HG02981 (cell line): ENCODE measurements around the gene KCNJ12.
"Not testable (repeated sequence)": the region's sequence is repeated elsewhere in the genome, so short reads cannot be mapped to it uniquely, and the experiment has no call there.

Experiments
- ATAC-seq: cut with Tn5 transposase; IDR thresholded peaks from one replicate; pipeline ENCODE4 v1.9.1; 2021; ENCODE audit warnings: mild to moderate bottlenecking, moderate library complexity; ENCODE audit not compliant: unreplicated experiment

Gene KCNJ12

DNA sequence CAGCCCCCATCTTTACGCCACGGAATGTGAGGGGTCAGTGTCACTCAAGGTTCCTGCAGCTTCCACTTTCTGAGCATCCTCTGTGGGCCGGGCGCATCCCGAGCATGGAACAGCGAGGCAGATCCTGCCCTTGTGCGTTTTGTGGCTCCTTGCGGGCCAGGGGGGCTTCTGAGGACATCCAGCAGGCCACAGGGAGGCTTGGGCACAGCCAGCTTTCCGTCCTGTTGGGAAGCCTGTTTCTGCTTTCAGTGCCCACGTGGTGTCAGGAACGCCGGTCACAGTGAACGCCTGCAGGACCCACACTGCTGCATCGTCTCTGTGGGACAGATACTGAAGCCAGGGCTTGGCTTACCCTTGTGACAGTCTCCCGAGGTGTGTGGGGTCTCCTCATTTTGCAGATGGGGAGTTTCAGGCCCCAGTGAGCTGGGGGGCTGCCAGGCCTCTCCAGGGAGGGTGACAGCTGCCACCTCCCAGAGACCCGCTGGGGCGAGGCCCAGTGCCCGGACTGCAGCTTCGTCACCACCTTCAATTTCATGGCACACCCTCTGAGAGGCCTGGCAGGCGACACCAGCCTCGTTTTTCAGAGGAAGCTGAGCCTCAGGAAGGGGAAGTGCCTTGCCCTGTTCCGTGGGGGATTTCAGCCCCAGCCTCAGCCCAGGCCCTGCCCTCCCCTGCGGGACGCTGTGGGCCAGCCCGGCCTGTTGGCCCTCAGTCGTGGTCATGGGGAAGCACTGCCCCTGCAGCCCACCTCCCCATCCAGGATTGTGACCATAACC lies 29.0 kb downstream of the KCNJ12 start:
- ATAC-seq = not testable (repeated sequence)

DNA sequence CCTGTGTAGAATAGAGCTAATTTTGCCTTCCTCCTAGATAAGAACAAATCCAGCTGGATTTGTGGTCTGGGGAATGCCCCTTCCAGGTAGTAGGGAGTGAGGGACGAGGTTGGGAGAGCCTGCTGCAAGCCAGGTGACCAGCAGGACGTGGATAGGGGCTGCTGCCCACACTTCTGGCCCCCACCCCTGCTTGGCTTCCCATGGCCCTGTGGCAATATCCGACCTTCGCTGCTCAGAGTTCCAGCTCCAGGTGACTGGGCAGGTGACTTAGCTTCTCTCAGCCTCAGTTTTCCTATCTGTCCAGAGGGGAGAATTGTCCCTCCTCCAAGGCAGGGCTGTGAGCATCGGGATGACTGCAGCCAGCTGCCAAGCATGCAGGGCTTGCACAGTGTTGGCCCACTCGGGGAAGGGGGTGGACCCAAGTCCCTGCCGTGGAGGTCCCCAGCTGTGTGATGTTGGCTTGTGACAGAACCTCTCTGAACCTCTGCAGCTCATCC lies 29.8 kb downstream of the KCNJ12 start:
- ATAC-seq = not testable (repeated sequence)

DNA sequence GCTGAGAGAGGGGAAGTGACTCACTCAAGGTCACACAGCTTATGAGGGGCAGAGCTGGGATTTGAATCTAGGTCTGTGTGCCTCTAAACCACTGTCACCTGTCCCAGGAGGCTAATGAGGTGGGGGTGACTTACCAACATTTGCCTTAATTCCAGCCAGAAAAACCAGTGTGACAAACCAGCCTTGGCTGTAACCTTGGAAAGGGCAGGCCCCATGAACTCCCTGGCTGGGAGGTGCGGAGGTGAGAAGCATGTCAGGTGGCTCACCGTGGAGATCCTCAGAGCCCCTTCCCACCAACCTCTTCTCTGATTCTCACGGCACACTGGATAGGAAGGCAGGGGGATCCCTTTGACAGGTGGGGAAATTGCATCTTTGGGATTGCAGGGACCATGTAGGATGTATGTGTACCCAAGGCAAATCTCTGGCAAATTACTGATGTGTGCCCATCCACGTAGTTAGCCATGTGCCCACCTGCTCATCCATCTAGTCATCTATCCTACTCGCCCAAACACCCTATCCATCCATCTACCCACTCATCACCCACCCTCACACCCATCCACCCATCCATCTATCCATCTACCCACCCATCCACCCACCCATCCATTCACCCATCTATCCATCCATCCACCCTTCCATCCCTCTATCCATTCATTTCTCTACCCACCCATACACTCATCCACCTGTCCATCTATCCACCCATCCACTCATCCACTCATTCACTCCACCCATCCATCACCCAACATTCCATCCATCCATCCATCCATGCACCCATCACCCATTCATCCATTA lies 30.7 kb downstream of the KCNJ12 start:
- not testable (repeated sequence) for ATAC-seq

DNA sequence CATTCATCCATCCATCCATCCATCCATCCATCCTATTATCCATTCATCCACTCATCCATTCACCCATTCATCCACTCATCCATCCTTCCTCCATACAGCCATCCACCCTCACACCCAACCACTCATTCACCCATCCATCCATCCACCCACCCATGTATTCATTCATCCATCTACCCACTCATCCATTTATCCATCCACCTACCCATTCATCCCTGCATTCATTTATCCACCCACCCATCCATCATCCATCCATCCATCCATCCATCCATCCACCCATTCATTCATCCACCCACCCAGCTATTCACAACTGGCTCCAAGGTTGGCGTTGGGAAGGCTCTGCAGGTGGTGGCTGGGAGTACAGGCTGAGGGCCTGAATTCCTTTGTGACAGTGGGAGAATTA lies 31.6 kb downstream of the KCNJ12 start:
- not testable (repeated sequence) for ATAC-seq

DNA sequence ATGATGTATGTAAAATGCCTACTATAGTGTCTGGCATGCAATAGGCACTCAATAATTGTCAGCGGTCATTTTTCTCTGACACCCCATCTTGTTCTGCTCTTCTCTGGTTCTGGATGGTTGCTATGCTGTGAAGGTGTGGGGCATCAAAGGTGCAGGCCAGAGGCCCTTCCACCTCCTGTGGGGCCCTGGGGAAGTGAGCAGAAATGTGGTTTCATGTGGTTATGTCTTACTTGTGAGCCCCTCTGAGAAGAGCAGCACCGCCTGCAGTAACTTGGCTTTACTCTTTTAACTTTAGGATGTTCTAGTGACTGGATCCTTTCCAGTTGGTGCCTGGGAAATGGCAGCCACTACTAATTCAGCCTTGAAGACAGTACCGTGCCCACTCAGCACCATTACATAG lies 32.1 kb downstream of the KCNJ12 start:
- ATAC-seq = not testable (repeated sequence)

DNA sequence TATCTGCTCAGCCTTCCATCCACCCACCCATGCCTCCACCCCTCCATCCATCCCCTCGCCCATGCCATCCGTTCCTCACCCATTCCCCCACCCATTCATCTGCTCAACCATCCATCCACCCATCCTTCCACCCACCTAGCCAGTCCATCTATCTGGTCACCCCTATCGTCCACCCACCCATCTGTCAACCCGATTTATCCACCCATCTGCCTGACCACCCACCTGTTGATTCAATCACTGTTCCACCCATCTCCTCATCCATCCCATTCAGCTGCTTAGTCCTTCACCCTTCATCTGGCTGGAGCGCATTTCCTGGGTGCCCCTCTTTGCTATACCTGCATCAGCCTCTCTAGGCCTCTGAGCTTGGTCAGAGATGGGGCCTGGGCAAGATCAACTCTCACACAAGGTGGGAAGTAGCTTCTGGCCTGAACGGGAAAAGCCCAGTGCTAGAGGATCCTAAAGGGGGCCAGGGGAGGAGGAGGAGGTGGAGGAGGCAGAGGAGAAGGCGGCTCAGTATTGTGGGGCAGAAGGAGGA lies 32.7 kb downstream of the KCNJ12 start:
- ATAC-seq = not testable (repeated sequence)

DNA sequence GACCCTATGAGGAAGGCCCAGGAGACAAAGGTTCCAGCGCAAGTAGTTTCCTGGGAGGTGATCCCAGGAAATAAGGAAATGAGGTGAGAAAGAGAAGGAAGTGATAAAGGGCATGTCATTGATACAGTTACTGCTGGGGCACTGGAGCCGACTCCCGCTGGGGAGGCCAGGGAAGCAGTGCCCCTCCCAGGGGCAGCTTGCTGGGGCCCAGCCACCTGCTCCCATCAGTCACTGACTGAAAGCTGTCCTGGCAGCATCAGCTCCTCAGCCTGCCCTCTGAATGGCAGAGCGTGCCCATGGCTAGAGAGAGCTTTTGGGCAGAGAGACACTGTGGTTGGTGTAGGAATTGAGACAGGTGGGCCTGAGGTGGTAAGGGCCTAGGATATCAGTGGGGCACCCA lies 33.2 kb downstream of the KCNJ12 start:
- ATAC-seq = not testable (repeated sequence)

DNA sequence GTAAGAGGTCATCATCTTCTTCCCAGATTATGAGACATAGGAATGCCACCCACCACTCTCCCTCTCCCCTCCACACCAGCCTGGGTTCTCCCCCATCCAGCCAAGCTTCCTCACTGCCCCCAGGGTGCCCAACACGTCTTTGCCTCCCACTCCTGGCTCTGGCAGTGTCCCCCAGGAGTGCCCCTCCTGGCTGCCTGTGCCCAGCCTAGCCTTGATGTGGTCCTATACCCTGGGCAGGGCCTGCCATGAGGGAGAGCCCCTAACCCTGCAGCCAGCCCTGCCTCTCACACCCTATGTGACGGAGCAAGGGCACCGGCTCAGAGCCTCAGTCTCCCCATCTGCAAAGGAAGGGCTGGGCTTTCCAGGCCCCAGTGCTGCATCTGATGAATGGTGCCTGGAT lies 33.8 kb downstream of the KCNJ12 start:
- not testable (repeated sequence) for ATAC-seq

DNA sequence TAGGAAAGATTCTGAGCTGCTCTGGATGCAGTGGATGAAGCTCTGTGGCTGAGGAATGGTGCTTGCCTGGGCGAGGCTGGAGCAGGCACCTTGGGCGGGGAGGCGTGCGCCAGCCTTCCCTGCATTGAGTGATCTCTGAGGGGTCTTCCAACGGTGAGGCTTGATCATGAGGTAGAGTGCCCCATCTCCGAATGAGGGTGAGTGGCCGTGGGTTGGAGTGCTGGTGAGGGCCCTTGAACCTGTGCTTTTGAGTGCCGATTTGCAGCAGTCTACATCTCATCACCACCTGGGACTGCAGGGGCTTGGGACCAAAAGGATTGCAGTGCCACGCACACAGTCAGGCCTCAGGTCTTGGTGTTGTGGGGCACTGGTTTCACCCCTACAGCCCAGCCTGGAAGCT lies 34.2 kb downstream of the KCNJ12 start:
- not testable (repeated sequence) for ATAC-seq

DNA sequence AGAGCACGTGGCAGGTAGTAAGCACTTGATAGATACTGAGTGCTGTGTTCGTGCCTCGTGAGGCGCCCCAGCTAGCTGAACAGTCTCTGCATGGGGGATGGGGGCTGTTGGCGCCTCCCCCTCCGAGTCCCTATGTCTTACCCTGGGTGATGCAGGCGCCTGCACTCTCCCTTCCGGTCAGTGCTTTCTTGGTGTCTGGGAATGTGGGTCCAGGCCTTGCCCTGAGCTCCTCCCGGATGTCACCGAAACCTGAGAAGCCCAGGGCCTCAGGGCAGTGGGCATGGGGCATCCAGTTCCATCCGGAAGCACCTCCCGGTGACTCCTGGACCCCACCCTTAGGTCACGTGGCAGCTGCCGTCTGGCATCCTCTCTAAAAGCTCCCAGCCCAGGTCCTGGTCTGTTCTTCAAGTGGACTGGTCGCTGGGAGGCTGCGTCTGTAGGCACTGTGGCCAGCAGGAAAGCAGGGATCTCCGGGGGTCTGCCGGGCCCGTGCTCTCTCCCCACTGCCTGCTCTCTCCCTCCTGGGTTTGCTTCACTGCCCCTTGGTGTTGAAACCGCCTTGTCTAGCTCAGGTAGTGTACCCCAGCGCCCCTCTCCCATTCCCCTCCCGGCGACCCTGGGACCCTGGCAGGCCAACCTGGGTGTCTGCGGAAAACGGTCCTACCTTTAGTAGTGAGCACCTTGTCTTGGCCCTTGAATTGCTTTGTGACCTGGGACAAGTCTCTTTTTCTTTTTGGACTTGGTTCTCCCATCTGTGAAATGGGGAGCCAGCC lies 34.9 kb downstream of the KCNJ12 start:
- ATAC-seq = not testable (repeated sequence)

DNA sequence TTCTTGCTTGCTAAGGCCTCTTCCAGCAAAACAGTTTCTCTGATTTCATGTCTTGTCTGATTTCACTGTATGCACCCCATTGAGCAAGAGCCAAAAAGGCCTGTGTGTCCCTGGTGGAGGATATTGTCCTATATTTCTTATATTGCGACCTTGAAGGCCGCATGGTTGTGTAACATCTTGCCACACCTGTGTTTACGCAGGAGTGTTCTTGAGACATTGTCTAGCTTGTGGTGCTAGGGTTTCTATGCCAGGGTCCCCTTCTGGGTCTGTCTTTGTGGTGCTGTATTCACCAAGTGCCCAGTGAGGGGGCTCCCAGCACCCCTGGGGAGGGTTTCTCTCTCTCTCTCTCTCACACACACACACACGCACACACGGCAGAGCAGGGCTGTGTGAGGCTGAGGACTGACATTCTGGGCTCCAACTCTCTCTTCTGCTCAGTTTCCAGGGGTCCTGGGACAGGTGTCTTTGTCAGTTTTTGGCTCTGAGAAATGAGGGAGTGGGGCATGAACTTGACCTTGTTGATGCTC lies 35.6 kb downstream of the KCNJ12 start:
- not testable (repeated sequence) for ATAC-seq

DNA sequence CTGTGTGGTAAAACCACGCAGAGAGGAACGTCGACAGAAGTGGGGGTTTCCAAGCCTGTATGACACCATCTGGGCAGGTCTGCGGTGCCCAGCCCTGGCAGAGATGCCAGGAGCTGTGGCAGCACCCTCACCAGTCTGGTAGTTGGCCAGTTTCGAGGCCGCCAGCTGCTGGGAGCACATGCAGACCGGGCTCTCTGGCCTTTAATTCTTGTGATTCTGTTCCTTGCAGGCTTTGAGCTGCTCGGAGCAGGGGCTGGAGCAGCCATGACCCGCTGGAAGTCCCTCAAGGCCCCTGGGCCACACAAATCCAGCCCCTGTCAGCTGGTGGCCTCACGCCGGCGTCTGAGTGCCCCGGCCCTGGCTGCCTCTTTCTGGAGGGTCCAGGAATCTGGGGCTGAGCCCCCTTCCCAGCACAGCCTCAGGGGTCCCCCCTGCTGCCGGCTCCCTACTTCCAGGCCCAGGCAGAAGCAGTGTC lies 36.1 kb downstream of the KCNJ12 start:
- ATAC-seq = not testable (repeated sequence)

DNA sequence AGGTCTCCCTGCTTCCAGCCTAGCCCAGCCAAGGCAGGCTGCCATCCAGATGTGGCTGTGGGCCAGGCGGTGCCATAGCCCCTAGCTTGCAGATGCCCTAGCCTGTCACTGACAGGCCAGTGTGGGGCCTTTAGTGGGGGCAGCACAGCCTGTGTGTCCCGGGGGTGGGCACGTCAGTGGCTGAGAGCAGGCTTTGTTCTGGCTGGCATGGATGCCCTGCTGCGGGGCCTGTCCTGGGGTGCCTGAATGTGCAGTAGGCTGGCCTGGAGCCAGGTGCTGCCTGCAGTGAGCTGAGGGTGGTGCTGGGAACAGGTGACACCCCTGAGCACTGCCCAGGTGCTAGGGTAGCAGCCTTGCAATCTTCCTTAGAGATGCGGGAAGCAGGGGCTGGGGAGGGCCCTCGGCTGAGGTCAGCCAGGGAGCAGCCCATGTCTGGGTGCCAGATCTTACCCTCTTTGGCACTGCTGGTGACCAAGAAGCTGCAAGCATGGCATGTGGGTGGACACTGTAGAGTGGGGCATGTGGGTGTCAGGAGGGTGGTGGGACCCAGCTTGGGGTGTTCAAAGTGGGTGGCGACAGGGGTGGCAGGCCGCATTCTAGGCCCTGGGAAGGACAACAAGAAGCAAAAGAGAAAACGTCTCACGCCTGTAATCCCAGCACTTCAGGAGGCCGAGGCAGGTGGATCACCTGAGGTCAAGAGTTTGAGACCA lies 37.6 kb downstream of the KCNJ12 start:
- ATAC-seq = not testable (repeated sequence)

DNA sequence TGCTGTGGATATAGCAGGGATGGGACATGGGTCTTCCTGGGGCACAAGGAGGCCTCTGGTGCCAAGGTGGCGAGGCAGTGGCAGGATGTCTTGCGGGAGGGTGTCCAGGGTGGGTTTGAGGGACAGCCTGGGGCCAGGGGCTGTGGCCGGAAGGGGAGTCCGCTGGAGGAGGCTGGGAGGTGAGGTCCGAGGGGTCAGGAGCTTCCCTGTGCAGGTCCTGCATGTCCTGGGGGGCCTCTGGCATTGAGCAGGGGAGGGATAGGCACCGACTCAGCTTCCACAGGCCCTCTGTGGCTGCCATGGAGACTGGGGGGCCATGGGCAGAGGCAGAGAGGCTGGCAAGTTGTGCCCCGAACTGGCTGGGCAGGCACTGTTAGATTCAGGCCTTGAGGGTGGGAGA lies 38.5 kb downstream of the KCNJ12 start:
- ATAC-seq = not testable (repeated sequence)

DNA sequence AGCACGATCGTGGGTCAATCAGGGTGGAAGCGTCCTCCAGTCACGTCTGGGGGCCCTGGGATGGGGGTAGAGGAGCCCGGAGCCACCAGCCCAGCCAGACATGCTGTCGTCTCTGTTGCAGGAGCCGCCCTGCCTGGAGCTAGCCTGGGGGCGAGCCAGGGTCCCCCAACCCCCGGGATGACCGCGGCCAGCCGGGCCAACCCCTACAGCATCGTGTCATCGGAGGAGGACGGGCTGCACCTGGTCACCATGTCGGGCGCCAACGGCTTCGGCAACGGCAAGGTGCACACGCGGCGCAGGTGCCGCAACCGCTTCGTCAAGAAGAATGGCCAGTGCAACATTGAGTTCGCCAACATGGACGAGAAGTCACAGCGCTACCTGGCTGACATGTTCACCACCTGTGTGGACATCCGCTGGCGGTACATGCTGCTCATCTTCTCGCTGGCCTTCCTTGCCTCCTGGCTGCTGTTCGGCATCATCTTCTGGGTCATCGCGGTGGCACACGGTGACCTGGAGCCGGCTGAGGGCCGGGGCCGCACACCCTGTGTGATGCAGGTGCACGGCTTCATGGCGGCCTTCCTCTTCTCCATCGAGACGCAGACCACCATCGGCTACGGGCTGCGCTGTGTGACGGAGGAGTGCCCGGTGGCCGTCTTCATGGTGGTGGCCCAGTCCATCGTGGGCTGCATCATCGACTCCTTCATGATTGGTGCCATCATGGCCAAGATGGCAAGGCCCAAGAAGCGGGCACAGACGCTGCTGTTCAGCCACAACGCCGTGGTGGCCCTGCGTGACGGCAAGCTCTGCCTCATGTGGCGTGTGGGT lies 39.2 kb downstream of the KCNJ12 start:
- not testable (repeated sequence) for ATAC-seq

DNA sequence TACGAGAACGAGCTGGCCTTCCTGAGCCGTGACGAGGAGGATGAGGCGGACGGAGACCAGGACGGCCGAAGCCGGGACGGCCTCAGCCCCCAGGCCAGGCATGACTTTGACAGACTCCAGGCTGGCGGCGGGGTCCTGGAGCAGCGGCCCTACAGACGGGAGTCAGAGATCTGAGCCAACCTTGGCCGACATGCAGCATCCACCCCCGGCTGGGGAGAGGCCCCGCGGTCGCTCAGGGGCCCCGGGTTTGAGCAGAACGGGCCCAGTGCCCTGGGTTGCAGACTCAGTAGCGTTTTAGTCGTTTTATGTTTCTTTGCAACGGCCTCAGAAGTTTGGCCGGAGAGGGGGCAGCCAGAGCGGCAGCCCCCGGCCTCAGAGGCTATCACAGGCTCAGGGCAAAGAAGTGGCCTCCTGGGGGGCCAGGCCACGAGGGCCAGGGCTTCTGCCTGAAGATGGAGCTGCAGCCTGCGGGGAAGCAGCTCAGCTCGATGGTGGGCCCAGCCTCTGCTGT lies 40.4 kb downstream of the KCNJ12 start:
- ATAC-seq = not testable (repeated sequence)

DNA sequence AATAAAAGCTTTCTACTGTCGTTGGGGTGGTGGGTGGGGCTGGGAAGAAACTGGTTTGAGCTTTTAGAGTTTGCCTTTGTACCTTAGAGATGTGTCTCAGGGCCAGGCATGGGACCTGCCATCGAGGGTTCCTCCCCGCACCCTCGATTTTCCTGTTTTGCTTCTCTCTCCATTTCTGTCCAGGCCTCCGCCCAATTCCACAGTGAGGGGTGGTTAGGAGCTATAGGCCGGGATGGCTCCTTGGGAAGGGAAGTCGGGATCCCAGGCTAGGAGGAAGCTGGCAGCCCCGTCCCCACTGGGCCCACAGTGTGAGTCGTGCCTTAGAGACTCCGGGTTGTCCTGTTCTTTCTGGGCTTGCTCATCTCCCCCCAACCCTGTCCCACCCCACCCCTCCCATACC lies 41.2 kb downstream of the KCNJ12 start:
- ATAC-seq = not testable (repeated sequence)

DNA sequence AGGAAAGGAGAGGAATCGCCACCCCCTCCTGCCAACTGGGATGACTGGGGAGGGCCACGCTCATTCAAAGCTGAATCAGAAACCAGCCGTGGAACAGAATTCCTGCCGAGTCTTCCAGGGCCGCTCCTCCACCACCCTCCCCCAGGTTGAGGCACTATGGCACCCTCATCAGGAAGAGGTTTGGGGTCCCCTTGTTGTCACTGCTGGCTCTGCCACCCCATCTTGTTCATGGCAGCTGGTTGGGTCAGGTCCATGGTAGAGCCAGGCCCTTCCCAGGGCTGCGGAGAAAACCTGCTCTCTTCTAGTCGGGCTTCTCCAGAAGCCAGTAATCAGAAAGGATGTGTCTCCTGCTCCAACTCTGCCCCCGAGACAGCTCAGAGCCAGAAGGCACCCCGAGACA lies 41.8 kb downstream of the KCNJ12 start:
- no peak for ATAC-seq
